NCI-H524 (cell line): ENCODE data around the gene RGS9.
"Not testable (repeated sequence)": the region's sequence is repeated elsewhere in the genome, so short reads cannot be mapped to it uniquely, and the experiment has no call there.

Experiments used
- DNase-seq, 2 experiments: peaks; one replicate each; lab custom pipeline; 2025; lab: John Stamatoyannopoulos, UW

RGS9 gene

DNA sequence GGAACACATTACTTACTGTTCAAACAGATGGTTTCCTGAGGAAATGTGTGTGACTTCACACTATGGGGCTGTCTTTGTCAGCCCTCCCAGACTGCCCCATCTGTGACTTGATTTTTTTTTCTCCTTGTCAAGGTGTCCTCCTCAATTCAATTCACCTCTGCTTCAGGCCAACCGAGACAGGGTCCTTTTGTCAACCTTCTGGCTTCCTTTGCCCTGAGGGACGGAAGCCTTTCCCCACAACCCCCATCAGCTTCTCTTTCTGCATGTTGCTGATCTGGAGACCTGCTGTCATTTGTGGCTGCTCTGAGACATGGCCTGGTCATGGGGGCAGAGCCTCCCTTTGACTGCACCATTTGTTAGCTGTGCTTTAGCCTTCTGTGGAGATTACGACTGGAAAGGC is 21.3 kb upstream of the RGS9 start:
- DNase-seq = no peak

DNA sequence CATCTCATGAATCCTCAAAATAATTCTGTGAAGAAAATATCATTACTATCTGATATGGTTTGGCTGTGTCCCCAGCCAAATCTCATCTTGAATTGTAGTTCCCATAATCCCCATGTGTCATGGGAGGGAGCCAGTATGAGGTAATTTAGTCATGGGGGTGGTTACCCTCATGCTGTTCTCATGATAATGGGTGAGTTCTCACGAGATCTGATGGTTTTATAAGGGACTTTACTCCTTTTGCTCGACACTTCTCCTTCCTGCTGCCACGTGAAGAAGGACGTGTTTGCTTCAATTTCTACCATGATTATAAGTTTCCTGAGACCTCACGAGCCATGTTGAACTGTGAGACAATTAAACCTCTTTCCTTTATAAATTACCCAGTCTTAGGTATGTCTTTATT is 20.7 kb upstream of the RGS9 start:
- DNase-seq = not testable (repeated sequence)

DNA sequence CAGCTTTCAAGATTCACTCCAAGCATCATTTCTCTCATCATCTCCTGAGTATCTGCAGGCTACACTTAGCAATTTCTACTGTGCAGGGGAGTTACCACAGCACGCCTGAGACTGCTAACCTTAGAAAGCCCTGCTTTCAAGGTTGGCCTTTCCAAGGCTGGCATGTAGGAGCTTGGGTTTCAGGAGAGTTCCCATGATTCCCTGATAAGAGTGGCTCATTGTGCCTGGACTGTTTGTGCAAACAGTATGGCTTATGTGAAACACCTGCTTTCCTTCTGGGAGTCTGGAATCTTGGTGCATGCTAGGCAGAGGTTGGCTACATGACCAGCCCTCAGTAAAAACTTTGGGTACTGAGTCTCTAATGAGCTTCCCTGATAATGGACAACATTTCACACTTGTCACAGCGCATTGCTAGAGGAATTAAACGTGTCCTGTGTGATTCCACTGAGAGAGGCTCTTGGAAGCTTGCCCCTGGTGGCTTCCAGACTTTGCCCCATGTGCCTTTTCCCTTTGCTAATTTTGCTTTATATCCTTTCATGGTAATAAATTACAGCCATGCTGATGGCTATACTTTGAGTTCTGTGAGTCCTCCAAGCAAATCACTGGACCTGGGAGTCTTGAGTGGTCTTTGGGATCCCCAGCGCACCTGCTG is 19.7 kb upstream of the RGS9 start:
- DNase-seq = peak in 1 of 2 experiments; percentile 25

DNA sequence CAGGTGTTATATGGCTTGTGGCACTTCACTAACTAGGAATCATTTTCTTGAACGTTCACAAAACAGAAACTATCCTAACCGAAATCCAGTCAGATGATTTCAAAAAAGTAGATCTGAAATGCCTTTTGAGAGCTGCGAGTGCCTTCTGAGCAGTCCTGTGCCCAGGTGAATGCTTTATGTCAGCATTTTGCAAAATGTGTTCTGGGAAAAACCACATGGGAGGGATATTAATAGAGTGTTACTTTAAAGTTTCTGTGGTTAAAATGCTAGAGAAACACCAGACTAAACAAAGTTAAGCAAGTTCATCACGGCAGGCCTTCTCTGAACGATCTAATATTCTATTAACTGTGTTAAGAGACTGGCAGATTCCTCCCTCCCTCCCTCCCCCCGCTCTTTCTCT is 15.8 kb upstream of the RGS9 start:
- no peak for DNase-seq

DNA sequence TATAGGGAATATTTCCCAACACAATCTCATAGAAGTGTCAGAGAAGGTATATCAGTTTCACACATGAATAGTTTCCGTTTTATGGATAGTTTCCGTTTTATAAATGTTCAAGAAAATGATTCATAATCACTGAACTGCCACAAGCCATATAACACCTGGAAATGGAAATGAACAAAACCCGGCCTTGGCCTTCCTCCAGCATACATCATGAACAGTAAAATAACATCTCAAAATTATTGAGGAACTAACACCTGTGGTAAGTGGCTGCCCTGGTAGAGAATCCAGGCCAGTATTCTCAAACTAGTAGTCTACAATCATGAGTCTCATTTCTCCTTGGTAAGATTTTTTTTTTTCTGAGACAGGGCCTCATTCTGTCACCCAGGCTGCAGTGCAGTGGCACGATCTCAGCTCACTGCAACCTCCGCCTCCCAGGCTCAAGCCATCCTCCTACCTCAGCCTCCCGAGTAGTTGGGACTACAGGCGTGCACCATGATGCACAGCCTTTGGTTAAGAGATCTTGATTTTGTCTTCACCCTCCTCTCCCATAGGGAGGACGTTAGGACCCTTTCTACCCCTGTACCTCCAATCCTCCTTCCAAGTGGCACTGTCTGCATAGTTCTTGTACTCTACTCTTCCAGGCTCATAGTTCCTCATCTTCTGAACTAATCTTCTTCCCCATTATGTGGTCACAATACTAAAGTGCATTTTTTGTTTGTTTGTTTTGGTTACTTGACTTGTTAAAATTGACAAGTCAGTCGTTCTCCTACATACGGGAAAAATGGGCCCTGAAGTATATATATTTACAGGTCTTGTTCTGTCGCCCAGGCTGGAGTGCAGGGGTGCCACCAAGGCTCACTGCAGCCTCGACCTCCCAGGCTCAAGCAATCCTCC is 15.0 kb upstream of the RGS9 start:
- no peak for DNase-seq

DNA sequence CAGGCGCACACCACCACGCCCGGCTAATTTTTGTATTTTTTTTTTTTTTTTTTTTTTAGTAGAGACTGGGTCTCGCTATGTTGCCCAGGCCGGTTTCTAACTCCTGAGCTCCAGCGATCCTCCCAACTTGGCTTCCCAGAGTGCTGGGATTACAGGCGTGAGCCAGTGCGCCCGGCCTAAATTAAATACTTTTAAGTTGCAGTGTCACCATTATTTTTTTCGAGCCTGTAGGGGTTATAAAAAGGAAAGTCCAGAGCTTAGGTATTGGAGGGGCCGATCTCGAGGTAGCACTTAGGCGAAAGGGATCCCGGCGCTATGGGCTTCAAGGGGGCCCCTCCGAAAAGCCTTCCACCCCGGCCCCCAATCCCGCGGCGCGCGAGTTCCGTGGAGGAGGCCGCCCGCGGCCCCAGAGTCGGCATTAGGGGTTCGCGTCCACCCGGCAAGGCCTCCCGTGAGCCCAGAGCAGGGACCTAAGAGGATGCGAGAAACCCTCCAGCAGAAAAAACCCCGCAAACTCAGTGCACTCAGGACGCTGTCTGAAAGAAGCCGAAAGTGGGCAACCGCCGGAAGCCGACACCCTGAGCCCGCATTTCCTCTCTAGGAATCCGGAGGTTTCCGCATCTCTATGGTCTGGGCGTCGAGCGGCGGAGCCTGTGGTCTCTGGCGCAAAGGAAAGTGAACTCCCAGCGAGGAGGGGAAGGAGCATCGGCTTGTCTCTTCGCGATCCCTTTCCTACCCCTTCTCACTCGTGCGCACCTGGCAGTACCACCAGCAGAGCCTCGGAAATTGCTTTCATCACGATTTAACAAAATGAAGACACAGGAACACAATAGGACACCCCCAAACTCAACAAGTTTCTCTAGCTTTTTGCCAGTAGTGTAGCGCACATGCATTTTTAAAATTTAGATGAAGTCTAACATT is 14.1 kb upstream of the RGS9 start:
- peak; percentile 87 to 96 for DNase-seq

DNA sequence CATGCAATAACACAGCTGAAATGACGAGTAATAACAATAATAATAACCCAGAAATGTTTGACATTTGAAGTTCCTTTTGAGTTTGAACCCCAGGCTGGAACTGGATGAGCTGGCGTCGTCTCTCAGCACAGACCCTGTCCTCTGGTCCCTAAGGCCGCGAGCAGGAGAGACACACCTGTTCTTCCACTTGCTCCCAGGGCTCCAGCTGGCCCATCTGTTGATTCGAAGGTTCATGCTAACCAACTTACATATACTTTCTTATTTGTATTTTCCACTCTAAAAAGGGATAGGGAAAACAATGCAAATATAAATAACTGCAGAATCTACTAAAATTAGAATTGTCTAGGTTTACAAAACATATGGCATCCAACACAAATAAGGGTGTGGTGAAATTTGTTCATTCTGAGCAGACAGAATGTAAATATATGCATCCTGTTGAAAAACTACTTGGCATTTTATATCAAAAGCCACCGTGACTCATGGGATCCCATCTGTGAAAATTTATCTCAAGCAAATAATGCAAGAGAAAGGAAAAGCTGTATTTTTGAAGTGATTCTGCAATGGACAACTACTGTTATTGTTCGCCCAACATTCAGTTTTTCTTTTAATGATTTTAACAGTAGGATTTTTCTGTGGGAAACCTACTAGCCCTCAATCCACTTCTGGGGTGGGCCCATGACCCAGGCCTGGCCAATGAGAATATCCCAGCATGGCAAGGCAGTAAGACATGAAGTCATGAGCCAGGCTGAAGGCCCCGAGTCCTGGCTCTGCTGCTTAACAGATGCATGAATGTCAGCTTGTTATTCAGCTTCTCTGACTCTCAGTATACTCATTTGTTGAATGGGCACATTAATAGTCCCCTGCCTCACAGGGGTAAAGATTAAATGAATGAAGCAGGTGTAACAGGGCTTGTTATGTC is 13.2 kb upstream of the RGS9 start:
- peak; percentile 24 to 48 for DNase-seq

DNA sequence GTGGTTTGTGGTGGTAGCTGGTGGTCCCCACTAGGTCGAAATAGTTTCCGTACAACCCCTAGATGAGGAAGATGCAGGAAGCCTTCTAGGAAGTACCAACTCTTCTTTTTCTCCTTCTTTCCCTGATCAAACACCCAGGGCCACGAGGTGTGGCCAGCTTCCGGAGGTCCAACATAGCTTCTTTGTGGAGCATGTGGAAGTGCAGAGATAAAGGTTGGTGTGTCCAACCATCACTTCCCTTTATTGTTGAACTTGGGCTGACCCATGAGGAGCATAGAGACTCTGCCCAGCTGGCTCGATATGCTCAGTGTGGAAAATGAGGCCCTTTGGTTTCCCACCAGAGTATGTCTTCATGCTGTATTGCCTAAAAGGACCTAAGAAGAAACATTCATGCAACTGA is 6.3 kb upstream of the RGS9 start:
- DNase-seq = no peak

DNA sequence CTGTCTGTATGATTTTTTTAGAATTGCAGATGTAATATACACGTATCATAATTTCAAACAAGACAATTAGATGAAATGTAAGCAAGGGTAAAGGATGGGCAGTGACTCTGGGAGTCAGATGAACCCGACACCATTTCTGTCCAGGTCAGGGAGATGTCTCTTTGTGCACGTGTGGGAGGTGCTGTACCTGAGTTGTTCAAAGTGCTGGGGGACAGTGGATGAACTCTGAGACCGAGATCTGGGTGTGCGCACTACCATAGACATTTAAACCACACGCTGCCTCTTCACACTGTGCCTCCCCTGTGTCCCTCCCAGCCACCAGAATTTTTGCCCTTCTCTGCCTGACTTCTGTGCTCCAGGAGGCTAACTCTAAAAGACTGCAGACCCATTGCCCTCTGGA is 5.9 kb upstream of the RGS9 start:
- DNase-seq = no peak

DNA sequence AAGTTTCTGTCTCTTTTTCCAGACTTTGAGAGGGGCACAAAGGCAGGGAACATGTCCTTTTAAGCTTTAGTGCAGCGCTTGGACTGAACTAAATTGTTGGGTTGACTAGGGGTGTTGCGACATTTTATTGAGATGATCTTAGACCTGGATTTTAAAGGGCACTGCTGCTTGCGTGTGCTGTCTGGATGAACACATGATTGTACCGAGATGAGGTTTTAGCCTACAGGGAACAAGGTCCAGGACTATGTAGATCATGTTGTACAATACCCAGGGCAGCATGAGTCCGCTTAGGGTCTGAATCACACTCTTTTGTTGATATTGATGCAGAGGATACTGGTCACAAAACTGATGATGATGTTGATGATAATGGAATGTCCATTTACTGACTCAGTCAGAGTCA is 5.2 kb upstream of the RGS9 start:
- DNase-seq = no peak

DNA sequence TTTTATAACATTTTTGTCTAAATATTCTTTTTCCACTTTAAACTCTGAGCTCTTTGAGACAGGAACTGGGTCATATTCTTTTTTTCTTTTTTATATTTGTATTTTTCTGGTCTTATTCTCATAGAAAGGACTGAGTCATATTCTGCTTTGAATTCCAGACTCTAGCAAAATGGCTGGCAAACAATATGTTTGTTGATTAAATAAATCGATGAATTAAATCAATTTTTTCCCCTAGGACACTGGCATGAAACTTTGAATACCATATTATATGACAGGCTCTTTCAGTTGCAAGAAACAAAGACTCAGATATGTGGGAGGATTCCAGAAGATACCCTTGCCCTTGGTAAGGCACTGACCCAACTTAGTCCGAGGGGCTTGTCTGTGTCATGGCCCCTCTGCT is 3.1 kb upstream of the RGS9 start:
- DNase-seq = no peak

DNA sequence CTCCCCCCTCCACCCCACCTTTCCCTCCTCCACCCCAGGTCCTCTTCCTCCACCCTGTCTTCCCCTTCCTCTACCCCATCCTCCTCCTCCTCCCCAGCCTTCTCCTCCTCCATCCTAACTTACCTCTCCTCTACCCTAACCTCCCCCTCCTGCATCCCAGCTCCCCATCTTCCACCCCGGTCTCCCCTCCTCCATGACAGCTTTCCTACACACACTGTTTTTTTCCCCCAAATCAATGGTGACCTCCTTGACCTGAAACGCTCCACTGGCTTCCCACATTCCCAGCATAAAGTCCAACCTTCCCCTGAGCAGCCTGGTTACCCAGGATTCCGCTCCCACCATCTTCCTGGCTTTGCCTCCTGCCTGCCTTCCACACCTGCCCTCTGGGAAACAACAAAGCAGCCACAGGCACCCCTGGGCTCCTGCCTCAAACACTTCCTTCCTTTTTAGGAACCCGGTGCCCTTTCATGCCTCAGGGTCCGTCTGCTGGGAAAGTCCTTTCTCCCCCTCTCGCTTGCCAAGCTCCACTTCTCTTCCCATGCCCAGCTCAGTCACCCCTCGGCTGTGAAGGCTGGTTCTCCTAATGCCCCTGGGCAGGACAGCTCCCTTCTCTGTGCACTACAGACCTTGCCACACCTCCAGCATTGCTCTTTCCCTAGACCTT is 2.1 kb downstream of the RGS9 start:
- DNase-seq = no peak

DNA sequence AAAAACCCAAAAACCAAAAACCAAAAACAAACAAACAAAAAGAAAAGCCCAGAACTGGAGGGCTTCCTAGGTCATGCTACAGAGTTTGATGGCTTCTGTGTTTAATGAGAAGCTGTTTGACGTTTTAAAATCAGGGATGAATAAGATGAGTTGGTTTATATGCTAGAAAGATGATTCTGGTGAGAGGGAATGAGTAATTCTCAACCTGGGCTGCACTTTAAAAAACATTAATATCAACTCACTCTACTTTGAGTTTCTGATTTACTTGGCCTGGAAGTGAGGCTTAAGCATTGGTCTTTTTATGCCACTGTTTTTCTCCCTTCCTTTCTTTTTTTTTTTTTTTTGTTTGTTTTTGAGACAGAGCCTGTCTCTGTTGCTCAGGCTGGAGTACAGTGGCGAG is 5.1 kb downstream of the RGS9 start:
- DNase-seq = no peak

DNA sequence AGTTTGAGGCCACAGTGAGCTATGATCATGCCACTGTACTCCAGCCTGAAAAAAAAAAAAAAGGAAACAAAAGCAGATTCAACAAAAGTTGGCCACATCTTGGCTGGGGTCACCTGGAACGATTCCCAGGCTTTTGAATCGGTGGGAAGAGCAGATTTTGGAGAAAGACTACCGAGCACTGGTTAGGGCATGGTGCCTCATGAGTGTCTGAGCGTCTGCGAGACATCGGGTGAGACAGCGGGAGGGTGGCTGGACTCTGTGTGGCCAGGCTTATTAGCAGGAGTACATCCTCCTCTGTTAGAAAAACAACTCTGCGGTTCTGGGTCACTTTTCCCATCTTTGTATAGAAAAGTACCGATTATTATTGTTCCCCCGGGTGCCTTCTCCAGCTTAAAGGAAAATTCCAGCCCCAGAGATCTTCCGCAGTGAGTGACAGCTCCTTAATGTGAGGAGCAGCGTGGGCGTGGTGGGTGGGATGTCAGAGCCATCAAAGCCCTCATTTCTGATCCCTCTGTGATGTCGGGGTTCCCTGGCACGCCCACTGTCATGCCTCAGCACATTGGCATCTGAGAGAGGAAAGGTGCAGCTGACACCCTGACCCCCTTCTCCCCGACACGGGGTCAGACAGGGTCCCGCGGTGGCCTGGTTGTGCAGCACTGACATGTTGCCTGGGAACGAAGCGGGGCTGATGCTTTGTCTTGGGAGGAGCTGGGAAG is 6.9 kb downstream of the RGS9 start:
- DNase-seq = no peak

DNA sequence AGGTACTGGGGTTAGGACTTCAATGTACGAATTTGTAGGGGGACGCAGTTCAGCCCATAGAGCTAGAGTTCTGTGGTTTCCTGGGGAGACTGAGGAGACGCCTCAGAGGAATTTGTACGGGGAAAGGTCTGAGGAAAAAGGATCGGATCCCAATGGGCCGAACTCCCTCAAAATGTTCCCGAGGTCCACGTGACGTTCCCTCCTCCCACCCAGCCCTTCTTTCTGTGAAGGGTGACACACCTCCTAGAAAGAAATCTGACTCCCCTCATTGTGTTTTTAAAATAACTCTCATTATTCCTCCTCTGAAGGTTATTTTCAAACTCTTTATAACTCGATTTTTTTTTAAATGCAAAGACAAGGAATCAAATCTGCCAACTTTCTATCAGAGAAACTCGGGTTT is 8.6 kb downstream of the RGS9 start:
- no peak for DNase-seq

DNA sequence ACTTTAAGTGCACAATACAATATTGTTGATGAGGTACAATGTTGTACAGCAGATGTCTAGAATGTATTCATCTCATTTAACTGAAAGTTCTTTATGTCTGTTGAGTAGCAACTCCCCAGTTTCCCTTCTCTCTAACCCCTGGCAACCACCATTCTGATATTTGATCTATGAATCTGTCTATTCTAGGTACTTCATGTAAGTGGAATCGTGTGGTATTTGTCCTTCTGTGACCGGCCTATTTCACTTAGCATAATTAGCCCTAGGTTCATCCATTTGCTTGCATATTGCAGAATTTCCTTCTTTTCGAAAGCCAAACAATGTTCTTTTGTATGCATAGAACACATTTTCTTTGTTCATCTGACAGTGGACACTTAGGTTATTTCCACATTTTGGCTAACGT is 10.8 kb downstream of the RGS9 start:
- no peak for DNase-seq

DNA sequence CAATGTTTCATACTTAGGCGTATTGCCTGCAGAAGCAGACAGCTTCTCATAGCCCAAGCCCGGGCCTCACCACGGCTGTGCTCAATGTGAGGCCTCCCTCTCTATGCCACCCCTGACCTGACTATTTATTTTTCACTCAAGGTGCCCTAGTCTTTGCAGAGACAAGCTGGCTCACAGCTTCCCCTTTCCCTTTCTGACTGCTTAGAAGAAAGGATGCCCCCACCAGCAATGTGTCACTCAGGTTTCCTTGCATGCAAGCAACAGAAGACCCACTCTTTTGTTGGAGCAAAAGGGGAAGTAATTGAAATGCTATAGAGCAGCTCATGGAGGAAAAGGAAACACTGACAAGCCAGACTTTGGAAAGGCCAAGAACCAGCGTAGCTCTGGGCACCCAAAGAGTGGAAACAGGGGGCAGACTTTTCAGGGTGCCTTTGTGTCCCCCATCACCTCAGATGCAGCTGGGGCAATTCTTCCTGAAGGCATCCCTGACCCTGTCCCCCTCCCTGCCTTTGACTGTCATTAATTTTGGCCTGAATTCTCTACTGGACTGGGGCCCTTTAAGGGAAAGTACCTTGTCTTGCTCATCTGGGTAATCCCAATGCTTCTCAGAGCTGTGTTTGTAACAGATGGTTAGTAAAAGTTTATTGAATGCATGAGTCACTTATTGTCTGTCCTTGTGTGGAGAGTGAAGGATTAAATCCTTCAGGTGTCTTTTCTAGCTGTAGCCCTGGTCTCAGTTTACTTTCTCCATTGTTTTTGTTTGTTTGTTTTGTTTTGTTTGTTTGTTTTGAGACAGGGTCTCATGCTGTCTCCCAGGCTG is 17.8 kb downstream of the RGS9 start:
- peak; percentile 48 to 86 for DNase-seq

DNA sequence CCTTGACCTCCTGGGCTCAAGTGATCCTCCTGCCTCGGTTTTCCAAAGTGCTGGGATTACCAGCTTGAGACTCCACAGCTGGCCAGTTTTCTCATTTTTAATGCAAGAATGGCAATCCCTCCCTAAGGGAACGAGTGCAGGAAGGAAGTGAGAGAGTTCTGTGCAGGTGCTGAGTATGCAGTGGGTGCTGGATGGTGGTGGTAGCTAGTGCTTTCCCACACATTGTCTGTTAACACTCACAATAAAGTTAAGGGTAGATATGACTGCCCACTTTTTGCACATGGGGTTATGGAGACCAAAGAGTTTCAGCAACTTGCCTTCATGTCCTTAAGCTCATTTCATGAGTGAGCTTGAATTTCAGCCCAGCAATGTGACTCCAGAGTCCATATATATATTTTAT is 18.5 kb downstream of the RGS9 start:
- peak; percentile 48 to 65 for DNase-seq

DNA sequence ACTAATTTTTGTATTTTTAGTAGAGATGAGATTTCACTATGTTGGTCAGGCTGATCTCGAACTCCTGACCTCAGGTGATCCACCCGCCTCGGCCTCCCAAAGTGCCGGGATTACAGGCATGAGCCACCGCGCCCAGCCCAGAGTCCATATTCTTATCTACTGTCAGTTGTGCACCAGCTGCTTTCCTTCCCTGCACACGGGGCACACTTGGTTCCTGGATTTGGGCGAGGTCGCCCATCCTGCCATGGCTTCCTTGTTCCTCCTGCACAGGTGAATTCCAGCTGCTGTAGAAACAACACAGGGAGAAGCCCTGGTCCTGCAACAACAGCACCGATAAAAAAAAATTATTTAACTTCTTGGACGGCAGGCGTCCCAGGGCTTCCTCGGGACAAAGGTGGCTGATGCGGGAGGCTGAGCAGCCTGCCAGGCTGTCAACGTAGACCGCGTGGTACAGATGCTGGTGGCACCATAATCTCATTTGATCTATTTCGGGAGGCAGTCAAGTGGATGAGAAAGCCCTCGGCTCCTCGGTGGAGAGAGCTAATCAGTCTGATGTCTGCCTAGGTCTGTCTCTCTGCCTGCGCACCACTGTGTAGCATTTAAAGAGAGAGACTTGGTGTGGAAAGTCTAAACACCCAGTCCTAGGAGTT is 19.1 kb downstream of the RGS9 start:
- peak; percentile 83 to 94 for DNase-seq
